ENCODE results near the gene C10orf71. TPM values are rescaled to one million over a fixed set of nuclear protein-coding genes. Genes with fewer than 3 reads are reported as not detected.

The C10orf71 gene
- total and polyA plus RNA-seq, 2 donors (not counting 1 experiment from before 2014, with no cell fraction given), result not detected

- peaks cover 5% of the 10 kb centered on the region for H3K9me3 Mint-ChIP-seq (ENCODE audit: insufficient read depth)
- Histone ChIP-seq H3K79me2 (ENCODE audit: control insufficient read depth, insufficient read depth, low read length) (no peaks in the 10 kb centered on the region), H3K9ac (ENCODE audit: low read length) (no peak overlapping the region), H3K27ac (ENCODE audit: low read length in 2 of 2) (no peak overlapping the region), H3K27me3 (replicated peaks in 1 of 4; ENCODE audit: control extremely low read depth in 1 of 4, control insufficient read depth in 3 of 4, insufficient read depth in 4 of 4, low read length in 3 of 4) (peaks cover 0 to 2% (median 0%) of the 10 kb centered on the region in 4 experiments), H3K4me3 (ENCODE audit: control extremely low read depth in 1 of 5, extremely low read depth in 1 of 5, insufficient read depth in 1 of 5, low read depth in 2 of 5, low read length in 4 of 5) (no peak overlapping the region), H2AFZ (ENCODE audit: insufficient read depth, low read depth, low read length, poor library complexity, severe bottlenecking) (no peak overlapping the region), H3K9me3 (ENCODE audit: control extremely low read depth in 1 of 3, control insufficient read depth in 2 of 3, insufficient read depth in 1 of 3, low read length in 2 of 3) (peaks cover 0 to 22% (median 8%) of the 10 kb centered on the region in 3 donors), H3K4me2 (replicated peaks; ENCODE audit: low read depth, low read length, poor library complexity, severe bottlenecking) (no peak overlapping the region), H3K4me1 (ENCODE audit: control insufficient read depth in 2 of 2, insufficient read depth in 2 of 2, low read length in 2 of 2) (no peaks in the 10 kb centered on the region), H4K20me1 (ENCODE audit: control insufficient read depth, insufficient read depth, low read length, poor library complexity, severe bottlenecking) (no peaks in the 10 kb centered on the region), H3K36me3 (replicated peaks in 1 of 2; ENCODE audit: control extremely low read depth in 1 of 2, control insufficient read depth in 1 of 2, extremely low read depth in 1 of 2, insufficient read depth in 2 of 2, low read length in 1 of 2) (no peaks in the 10 kb centered on the region)
- intact Hi-C loops (cut with micrococcal nuclease), result no loop called here
- WGBS (ENCODE audit: insufficient coverage), result 96% methylated on average over 8 of the region's 8 CpGs
- H3K4me3 Mint-ChIP-seq, result no peak overlapping the region
- DNase-seq (no peak), ATAC-seq (ENCODE audit: low read depth) (no peak)
- no peak overlapping the region for H3K27ac Mint-ChIP-seq
- ChIA-PET CTCF (interaction anchor here (1.1 kb wide), 1 partner anchor 190 kb away, joined by 3 read pairs; no protein-coding TSS in a partner anchor), POLR2A (no interaction called here)
- no peaks in the 10 kb centered on the region for H3K4me1 Mint-ChIP-seq
- TF ChIP-seq EZH2 (IDR thresholded peaks at IDR 0.05; ENCODE audit: borderline replicate concordance, insufficient read depth, low read depth, low read length, poor library complexity, severe bottlenecking), result no peak
- TF ChIP-seq CTCF (IDR thresholded peaks at IDR 0.05), result no peak
- peaks cover 13% of the 10 kb centered on the region for H3K27me3 Mint-ChIP-seq
Measured at GRCh38 chr10:49353895-49354566, 55.1 kb downstream of the C10orf71 start.

GRCh38 chr10:49354593-49354992, 55.6 kb downstream of the C10orf71 start:
- Mint-ChIP-seq H3K4me1 (no peaks in the 10 kb centered on the region), H3K27ac (no peak overlapping the region), H3K9me3 (ENCODE audit: insufficient read depth) (peaks cover 5% of the 10 kb centered on the region), H3K27me3 (peaks cover 13% of the 10 kb centered on the region), H3K4me3 (no peak overlapping the region)
- Histone ChIP-seq H4K20me1 (ENCODE audit: control insufficient read depth, insufficient read depth, low read length, poor library complexity, severe bottlenecking) (no peaks in the 10 kb centered on the region), H3K9ac (ENCODE audit: low read length) (no peak overlapping the region), H3K27ac (ENCODE audit: low read length in 2 of 2) (no peak overlapping the region), H3K79me2 (ENCODE audit: control insufficient read depth, insufficient read depth, low read length) (no peaks in the 10 kb centered on the region), H2AFZ (ENCODE audit: insufficient read depth, low read depth, low read length, poor library complexity, severe bottlenecking) (no peak overlapping the region), H3K9me3 (ENCODE audit: control extremely low read depth in 1 of 3, control insufficient read depth in 2 of 3, insufficient read depth in 1 of 3, low read length in 2 of 3) (peaks cover 0 to 19% (median 7%) of the 10 kb centered on the region in 3 donors), H3K4me1 (ENCODE audit: control insufficient read depth in 2 of 2, insufficient read depth in 2 of 2, low read length in 2 of 2) (no peaks in the 10 kb centered on the region), H3K4me3 (ENCODE audit: control extremely low read depth in 1 of 5, extremely low read depth in 1 of 5, insufficient read depth in 1 of 5, low read depth in 2 of 5, low read length in 4 of 5) (no peak overlapping the region), H3K36me3 (replicated peaks in 1 of 2; ENCODE audit: control extremely low read depth in 1 of 2, control insufficient read depth in 1 of 2, extremely low read depth in 1 of 2, insufficient read depth in 2 of 2, low read length in 1 of 2) (no peaks in the 10 kb centered on the region), H3K4me2 (replicated peaks; ENCODE audit: low read depth, low read length, poor library complexity, severe bottlenecking) (no peak overlapping the region), H3K27me3 (replicated peaks in 1 of 4; ENCODE audit: control extremely low read depth in 1 of 4, control insufficient read depth in 3 of 4, insufficient read depth in 4 of 4, low read length in 3 of 4) (peaks cover 0 to 2% (median 0%) of the 10 kb centered on the region in 4 experiments)
- whole genome bisulfite sequencing (ENCODE audit: insufficient coverage), result 94% methylated on average over 1 of the region's 3 CpGs
- POLR2A ChIA-PET, result no interaction called here
- DNase-seq (no peak), ATAC-seq (ENCODE audit: low read depth) (no peak)
- intact Hi-C loops (cut with micrococcal nuclease), result no loop called here
- TF ChIP-seq CTCF (IDR thresholded peaks at IDR 0.05), result no peak
- TF ChIP-seq EZH2 (IDR thresholded peaks at IDR 0.05; ENCODE audit: borderline replicate concordance, insufficient read depth, low read depth, low read length, poor library complexity, severe bottlenecking), result no peak
- CTCF ChIA-PET, result interaction anchor here (1.1 kb wide), 1 partner anchor 190 kb away, joined by 3 read pairs; no protein-coding TSS in a partner anchor
